ENCODE results near the gene ZNF414. TPM values are rescaled to one million over a fixed set of nuclear protein-coding genes. Genes with fewer than 3 reads are reported as not detected.
"Not testable (repeated sequence)": the region's sequence is repeated elsewhere in the genome, so short reads cannot be mapped to it uniquely, and the experiment has no call there.

ZNF414 gene
- total RNA-seq, 2 experiments from 2014 or later = 23.8 to 38.5 TPM

DNA sequence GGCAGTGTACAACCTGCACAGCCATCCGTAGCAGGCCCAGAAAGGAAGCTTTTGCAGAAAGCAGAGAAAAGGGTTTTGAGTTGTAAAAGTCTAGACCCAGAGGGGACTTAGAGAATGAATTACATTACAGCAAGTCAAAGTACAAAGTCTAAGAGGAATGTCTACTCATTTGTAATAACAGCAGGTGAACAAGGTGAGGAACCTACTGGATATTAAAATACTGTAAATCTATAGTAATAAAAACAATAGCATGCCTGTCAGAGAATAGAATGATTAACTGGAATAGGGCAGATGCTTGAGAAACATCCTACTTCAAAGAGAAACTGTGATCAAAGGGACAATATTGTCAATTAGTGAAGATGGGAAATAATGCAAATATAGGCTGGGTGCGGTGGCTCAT is 18.3 kb upstream of the ZNF414 start:
- DNase-seq (no peak), ATAC-seq (no peak)
- Mint-ChIP-seq H3K27me3 (no peaks in the 10 kb centered on the region), H3K27ac (peak overlapping the region; percentile 50), H3K36me3 (peaks cover 65% of the 10 kb centered on the region), H3K9me3 (ENCODE audit: low read depth) (no peaks in the 10 kb centered on the region), H3K4me3 (no peak overlapping the region), H3K4me1 (no peaks in the 10 kb centered on the region)
- CTCF ChIA-PET = interaction anchor here (0.5 to 1.4 kb wide), 2 partner anchors 8 to 47 kb away, joined by 4 read pairs; no protein-coding TSS in a partner anchor

DNA sequence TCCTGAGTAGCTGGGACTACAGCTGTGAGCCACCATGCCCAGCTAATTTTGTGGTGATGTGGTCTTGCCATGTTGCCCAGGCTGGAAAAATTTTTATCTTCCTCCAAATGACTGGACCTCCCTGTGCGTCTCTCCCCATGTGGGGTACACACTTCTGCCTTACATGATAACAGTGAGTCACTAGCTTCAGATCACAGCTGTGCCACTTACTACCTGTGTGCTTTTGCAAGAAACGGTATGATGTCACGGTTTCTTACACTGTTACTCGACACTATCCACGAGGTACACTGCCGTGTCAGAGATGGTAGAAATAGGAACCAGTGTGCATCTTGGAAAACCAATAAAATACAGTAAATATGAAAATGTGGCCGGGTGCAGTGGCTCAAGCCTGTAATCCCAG is 17.5 kb upstream of the ZNF414 start:
- no peaks in the 10 kb centered on the region for H3K9me3 Mint-ChIP-seq (ENCODE audit: low read depth)
- H3K36me3 Mint-ChIP-seq = peaks cover 65% of the 10 kb centered on the region

DNA sequence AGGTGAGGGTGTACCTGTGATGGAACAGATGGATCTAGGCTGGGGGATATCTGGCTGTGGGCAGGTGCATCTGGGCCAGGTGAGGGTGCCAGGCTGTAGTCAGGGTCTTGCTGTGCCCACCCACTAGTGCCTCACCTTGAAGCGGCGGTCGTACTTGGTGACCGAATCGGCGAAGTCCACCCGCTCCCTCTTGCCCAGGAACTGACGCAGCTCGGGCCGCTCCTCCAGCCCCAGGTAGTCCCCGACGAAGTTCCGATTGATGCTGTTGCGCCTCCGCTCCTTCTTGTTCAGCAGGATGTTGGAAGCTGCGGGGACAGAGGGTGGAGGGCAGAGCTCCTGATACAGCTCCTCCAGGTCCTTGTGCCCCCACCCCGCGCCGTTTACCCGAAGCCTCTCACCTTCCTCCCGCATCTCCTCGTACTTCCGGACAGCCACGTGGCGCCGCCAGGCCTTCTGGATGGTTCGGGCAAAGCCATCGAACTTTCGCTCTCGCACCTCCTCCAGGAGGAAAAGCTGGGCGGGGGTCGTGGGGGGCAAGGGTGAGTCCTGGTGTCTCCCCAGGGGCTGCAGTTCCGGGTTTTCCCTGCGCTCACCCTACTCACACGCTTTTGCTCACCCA is 16.2 kb upstream of the ZNF414 start:
- H3K36me3 Mint-ChIP-seq = peaks cover 54% of the 10 kb centered on the region

More for the DNA sequence above, 17.5 kb upstream of the ZNF414 start:
- no peak overlapping the region for H3K4me3 Mint-ChIP-seq
- CTCF ChIA-PET = interaction anchor here (1.2 to 1.4 kb wide), 3 partner anchors 18 to 48 kb away, joined by 3 to 4 read pairs (median 4); partner anchors contain the start of gene ZNF414
- H3K27me3 Mint-ChIP-seq = no peaks in the 10 kb centered on the region
- peaks cover 3% of the 10 kb centered on the region for H3K4me1 Mint-ChIP-seq
- ATAC-seq = no peak
- no peak for DNase-seq
- no peak overlapping the region for H3K27ac Mint-ChIP-seq

DNA sequence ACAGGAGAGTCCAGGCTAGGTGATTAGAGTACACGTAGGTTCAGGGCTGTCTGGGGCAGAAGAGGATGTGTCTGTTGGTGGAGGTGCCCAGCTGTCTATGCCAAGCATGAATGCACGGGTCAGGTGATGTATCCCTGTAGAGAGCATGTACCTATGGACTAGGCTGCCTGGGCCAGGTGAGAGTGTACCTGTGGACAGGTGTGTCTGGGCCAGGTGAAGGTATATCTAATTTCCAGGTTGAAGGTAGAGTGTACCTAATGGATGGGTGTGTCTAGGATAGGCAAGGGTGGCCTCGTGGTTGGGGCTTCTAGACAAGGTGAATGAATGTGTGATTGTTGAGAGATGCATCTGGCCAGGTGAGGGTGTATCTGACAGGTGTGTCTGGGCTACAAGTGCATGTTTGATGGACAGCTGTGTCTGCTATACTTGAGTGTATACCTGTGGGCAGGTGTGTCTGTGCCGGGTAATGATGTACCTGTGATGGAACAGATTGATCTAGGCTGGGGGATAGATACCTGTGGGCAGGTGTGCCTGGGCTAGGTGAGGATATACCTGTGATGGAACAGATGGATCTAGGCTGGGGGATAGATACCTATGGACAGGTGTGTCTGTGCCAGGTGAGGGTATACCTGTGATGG is 15.5 kb upstream of the ZNF414 start:
- Mint-ChIP-seq H3K4me1 (peaks cover 3% of the 10 kb centered on the region), H3K9me3 (ENCODE audit: low read depth) (no peaks in the 10 kb centered on the region), H3K36me3 (peaks cover 51% of the 10 kb centered on the region), H3K4me3 (no peak overlapping the region), H3K27ac (no peak overlapping the region), H3K27me3 (no peaks in the 10 kb centered on the region)
- no peak for DNase-seq
- ATAC-seq = no peak
- CTCF ChIA-PET = no interaction called here

More for the DNA sequence above, 16.2 kb upstream of the ZNF414 start:
- no peak overlapping the region for H3K27ac Mint-ChIP-seq
- peaks cover 3% of the 10 kb centered on the region for H3K4me1 Mint-ChIP-seq
- ATAC-seq (no peak), DNase-seq (no peak)
- no peaks in the 10 kb centered on the region for H3K9me3 Mint-ChIP-seq (ENCODE audit: low read depth)
- no peaks in the 10 kb centered on the region for H3K27me3 Mint-ChIP-seq
- no peak overlapping the region for H3K4me3 Mint-ChIP-seq
- CTCF ChIA-PET = interaction anchor here (1.0 to 1.3 kb wide), 2 partner anchors 17 to 50 kb away, joined by 4 read pairs; partner anchors contain the start of gene ZNF414

DNA sequence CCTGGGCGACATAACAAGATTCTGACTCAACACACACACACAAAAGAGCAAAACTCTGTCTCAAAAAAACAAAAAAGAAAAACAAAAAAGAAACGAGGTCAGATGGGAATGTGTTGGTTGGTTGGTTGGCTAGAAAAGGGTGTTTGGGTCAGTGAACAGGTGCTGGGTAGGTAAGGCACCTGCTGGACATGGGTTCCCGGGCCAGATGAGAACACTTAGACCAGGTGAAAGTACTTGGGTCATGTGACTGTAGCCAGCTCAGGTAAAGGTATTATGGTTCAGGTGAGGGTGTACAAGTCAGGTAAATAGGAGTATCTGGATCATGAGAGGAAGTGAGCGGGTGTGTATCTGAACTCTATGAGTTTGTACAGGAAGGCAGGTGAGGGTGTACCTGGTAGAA is 14.5 kb upstream of the ZNF414 start:
- H3K36me3 Mint-ChIP-seq = peaks cover 49% of the 10 kb centered on the region
- DNase-seq (no peak), ATAC-seq (no peak)
- CTCF ChIA-PET = interaction anchor here (1.2 kb wide), 1 partner anchor 50 kb away, joined by 3 read pairs; no protein-coding TSS in a partner anchor
- H3K27ac Mint-ChIP-seq = no peak overlapping the region
- H3K27me3 Mint-ChIP-seq = no peaks in the 10 kb centered on the region
- no peak overlapping the region for H3K4me3 Mint-ChIP-seq
- peaks cover 3% of the 10 kb centered on the region for H3K4me1 Mint-ChIP-seq
- H3K9me3 Mint-ChIP-seq (ENCODE audit: low read depth) = no peaks in the 10 kb centered on the region

DNA sequence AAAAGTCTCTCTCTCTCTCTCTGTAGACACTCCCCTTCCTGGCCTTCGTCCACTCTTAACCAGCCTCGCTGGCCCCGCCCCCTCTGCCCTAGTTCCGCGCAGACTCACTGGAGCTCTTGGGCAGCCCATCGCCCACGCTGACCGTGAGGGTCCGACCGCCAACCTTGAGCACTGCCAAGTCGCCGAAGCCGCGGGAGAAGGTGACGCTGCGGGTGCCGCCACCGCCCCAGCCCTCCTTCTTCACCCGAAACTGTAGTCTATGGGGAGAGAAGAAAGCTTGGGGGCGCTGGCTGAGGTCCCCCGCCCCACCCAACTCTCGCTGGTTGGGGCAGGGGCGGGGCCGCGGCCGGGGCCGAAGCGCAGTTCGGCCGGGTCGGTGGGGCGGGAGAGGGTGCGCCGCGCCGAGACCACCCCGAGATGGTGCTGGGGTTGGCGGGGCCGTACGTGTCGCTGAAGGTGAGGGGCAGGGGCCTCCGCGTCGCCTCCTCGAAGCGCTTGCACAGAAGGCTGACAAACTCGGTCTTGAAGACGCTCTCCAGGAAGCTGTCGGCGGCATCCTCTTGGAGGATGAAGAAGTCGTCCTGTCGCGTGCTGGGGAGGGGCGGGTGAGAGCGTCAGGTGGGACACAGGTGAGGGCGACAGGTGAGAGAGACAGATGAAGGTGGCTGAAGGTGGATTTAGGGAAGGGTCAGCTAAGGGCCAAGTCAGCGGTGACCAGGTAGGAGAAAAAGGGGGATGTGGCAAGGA is 12.6 kb upstream of the ZNF414 start:
- no peak overlapping the region for H3K4me3 Mint-ChIP-seq
- H3K36me3 Mint-ChIP-seq = peaks cover 47% of the 10 kb centered on the region
- no peak for ATAC-seq
- H3K9me3 Mint-ChIP-seq (ENCODE audit: low read depth) = no peaks in the 10 kb centered on the region
- CTCF ChIA-PET = interaction anchor here (4.5 kb wide), 1 partner anchor 52 kb away, joined by 32 read pairs; the partner anchor contains the start of gene MYO1F
- no peak for DNase-seq
- H3K27ac Mint-ChIP-seq = no peak overlapping the region
- peaks cover 3% of the 10 kb centered on the region for H3K4me1 Mint-ChIP-seq
- no peaks in the 10 kb centered on the region for H3K27me3 Mint-ChIP-seq

DNA sequence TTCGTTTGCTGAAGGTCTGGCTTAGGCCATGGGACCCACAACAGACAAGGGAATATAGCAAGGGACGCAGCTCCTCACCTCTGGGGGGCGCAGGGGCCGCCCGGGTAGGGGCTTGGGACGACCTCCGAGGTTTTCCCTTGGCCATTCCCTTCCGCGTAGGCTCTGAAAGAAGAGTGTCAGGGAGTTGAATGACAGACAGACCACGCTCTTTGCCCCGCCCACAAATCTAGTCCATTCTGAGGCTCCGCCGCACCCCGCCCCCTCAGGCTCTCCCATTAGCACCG is 11.4 kb upstream of the ZNF414 start:
- no peak for ATAC-seq
- Mint-ChIP-seq H3K4me1 (peaks cover 3% of the 10 kb centered on the region), H3K9me3 (ENCODE audit: low read depth) (no peaks in the 10 kb centered on the region), H3K36me3 (peaks cover 49% of the 10 kb centered on the region), H3K27me3 (no peaks in the 10 kb centered on the region), H3K4me3 (no peak overlapping the region), H3K27ac (no peak overlapping the region)
- CTCF ChIA-PET = interaction anchor here (1.1 to 4.5 kb wide), 4 partner anchors 12 to 54 kb away, joined by 3 to 32 read pairs (median 3); partner anchors contain the start of genes MYO1F and ZNF414
- no peak for DNase-seq

DNA sequence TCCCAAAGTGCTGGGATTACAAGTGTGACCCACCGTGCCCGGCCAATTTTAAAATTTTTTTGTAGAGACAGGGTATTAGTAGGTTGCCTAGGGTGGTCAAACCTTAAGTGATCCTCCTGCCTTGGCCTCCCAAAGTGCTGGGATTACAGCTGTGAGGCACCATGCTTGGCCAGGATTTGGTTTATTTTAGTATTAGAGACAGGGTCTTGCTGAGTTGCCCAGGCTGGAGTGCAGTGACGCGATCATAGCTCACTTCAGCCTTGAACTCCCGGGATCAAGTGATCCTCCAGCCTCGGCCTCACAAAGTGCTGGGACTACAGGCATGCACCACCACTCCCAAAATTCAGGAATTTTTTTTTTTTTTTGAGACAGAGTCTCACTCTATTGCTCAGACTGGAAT is 5.4 kb upstream of the ZNF414 start:
- Mint-ChIP-seq H3K36me3 (peaks cover 20% of the 10 kb centered on the region), H3K27me3 (no peaks in the 10 kb centered on the region), H3K4me3 (no peak overlapping the region), H3K27ac (peak overlapping the region; percentile 49), H3K9me3 (ENCODE audit: low read depth) (no peaks in the 10 kb centered on the region), H3K4me1 (peaks cover 42% of the 10 kb centered on the region)
- CTCF ChIA-PET = interaction anchor here (0.9 to 9.9 kb wide), 4 partner anchors 15 to 59 kb away, joined by 3 to 136 read pairs (median 4); partner anchors contain the start of gene MYO1F
- ATAC-seq = no peak
- no peak for DNase-seq

DNA sequence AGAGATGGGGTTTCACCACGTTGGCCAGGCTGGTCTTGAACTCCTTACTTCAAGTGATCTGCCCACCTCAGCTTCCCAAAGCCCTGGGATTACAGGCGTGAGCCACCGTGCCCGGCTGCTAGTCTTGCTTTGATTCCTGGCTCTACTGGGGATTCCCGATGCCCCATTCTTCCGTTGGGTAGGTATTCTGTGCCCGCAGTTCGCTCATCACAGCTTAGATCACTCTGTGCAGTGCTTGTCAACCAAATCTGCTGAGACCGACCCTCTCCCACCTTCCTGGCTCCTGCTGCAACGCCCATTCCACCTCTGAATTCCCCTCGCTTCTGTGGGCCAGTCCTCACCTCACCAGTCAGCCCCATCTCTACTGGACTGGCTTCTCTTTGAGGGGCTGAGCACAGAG is 4.6 kb upstream of the ZNF414 start:
- Mint-ChIP-seq H3K27ac (peak overlapping the region; percentile 98), H3K4me3 (no peak overlapping the region), H3K27me3 (no peaks in the 10 kb centered on the region), H3K36me3 (peaks cover 20% of the 10 kb centered on the region), H3K9me3 (ENCODE audit: low read depth) (no peaks in the 10 kb centered on the region), H3K4me1 (peaks cover 46% of the 10 kb centered on the region)
- ATAC-seq (no peak), DNase-seq (no peak)
- CTCF ChIA-PET = interaction anchor here (1.2 to 9.9 kb wide), 3 partner anchors 14 to 60 kb away, joined by 3 to 136 read pairs (median 6); partner anchors contain the start of gene MYO1F

DNA sequence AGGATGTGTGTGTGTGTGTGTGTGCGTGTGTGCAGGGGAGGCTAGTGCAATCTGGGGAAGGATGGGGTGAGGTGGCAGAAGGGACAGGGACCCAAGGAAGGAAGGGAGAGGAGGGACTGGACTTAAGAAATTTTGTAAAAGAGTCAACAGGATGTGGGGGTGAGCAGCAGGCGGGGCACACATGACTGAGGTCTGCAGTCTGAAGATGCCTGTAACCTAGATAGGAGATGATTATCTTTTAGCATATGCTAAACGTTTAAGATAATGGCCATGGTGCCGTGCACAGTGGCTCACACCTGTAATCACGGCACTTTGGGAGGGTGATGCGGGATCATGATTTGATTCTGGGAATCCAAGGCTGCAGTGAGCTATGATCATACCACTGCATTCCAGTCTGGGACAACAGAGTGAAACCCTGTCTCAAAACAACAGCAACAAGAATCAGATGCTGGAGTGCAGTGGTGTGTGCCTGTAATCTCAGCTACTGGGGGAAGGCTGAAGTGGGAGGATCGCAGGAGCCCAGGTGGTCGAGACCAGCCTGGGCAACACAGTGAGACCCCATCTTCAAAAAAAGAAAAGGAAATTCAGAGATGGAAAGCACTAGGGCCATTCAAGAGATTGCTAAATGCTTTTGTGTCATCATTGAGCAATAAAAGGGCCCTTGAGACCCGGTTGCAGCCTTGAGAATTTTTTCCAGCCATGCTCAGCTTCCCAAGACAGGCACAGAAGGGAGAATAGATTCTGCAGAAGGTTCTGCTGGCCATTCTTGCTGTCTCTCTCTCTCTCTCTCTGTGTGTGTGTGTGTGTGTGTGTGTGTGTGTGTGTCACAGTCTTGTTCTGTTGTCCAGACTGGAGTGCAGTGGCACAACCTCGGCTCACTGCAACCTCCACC is 3.8 kb upstream of the ZNF414 start:
- ATAC-seq (peak; percentile 28), DNase-seq (peak; percentile 86)
- Mint-ChIP-seq H3K27ac (peak overlapping the region; percentile 98), H3K36me3 (peaks cover 19% of the 10 kb centered on the region), H3K4me1 (peaks cover 52% of the 10 kb centered on the region), H3K9me3 (ENCODE audit: low read depth) (no peaks in the 10 kb centered on the region), H3K27me3 (no peaks in the 10 kb centered on the region), H3K4me3 (peak overlapping the region; percentile 53)
- CTCF ChIA-PET = interaction anchor here (1.1 to 9.9 kb wide), 4 partner anchors 12 to 60 kb away, joined by 6 to 136 read pairs (median 6); partner anchors contain the start of gene MYO1F

DNA sequence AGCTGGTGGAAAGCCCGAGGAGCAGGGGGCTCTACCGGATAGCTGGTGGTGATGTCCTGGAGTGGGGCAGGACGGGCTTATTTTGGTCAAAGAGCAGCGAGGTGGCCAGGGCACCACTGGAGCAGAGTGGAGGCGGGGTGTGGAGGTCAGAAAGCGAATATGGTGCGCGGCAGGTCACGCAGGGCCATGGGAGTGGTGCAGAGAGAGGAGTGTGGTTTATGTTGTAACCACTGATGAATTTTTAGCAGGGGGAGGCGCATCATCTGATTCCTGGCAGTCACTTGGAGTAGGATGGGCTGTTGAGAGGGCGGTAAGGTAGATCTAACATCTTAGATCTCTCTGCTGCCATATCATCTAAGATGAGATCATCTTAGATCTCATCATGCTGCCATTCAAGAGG is 1.4 kb upstream of the ZNF414 start:
- CTCF ChIA-PET = interaction anchor here (1.0 to 9.9 kb wide), 5 partner anchors 10 to 102 kb away, joined by 3 to 136 read pairs (median 7); partner anchors contain the start of genes MARCHF2 and MYO1F
- Mint-ChIP-seq H3K27ac (peak overlapping the region; percentile 98), H3K9me3 (ENCODE audit: low read depth) (no peaks in the 10 kb centered on the region), H3K4me1 (peaks cover 61% of the 10 kb centered on the region), H3K36me3 (peaks cover 10% of the 10 kb centered on the region), H3K27me3 (no peaks in the 10 kb centered on the region), H3K4me3 (peak overlapping the region; percentile 80)
- ATAC-seq = peak; percentile 7
- DNase-seq = peak; percentile 79

DNA sequence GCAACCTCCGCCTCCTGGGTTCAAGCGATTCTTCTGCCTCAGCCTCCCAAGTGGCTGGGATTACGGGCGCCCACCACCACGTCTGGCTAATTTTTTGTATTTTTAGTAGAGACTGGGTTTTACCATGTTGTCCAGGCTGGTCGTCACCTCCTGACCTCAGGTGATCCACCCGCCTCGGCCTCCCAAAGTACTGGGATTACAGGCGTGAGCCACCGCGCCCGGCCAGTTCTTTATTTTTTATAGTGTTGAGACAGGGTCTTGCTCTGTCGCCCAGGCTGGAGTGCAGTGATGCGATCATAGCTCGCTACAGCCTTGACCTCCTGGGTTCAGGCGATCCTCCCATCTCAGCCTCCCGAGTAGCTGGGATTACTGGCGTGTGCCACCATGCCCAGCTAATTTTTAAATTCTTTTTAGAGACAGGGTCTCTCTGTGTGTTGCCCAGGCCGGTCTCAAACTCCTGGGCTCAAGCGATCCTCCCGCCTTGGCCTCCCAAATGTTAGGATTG is 590 bp upstream of the ZNF414 start:
- CTCF ChIA-PET = interaction anchor here (0.6 to 9.9 kb wide), 15 partner anchors 9 to 179 kb away, joined by 3 to 136 read pairs (median 6); partner anchors contain the start of genes MARCHF2 and MYO1F
- not testable (repeated sequence) for DNase-seq

More for the DNA sequence above, 590 bp upstream of the ZNF414 start:
- H3K36me3 Mint-ChIP-seq; ATAC-seq; H3K9me3 Mint-ChIP-seq (ENCODE audit: low read depth); H3K27me3 Mint-ChIP-seq: not testable (repeated sequence)
- Mint-ChIP-seq H3K4me1 (peaks cover 58% of the 10 kb centered on the region), H3K4me3 (peak overlapping the region; percentile 80), H3K27ac (peak overlapping the region; percentile 98)

All from activated CD8-positive, alpha-beta memory T cell treated with anti-CD3 and anti-CD28 coated beads, Interleukin-2, amount 10 ng/mL, durations not matched to agents 7 days and 5 days (primary cell).